HCT116 (cell line): ENCODE data around the gene MYBPC1. TPM values are rescaled to one million over a fixed set of nuclear protein-coding genes. Genes with fewer than 3 reads are reported as not detected.

Source experiments
- ATAC-seq: fragments of 200-7000 bp; cut with Tn5 transposase; 2 replicates; pipeline ENCODE4 v1.9.1; 2020; ENCODE audit warnings: mild to moderate bottlenecking, moderate library complexity
- BruUV-seq: library from RNA; stranded (reverse); fragments of 400-500 nt; replicated peaks from 2 replicates; lab custom pipeline; 2021; lab: Mats Ljungman, UMichigan
- CTCF ChIA-PET: fragments of 300-600 bp; sonication (Branson Sonifier 250); formaldehyde crosslinking; loops from one replicate; lab custom pipeline; 2021; ENCODE audit warnings: antibody characterized with exemption; lab: Charles Lee
- POLR2A ChIA-PET: fragments of 300-600, 350-600 bp; sonication (Branson Sonifier 250); formaldehyde crosslinking; loops from one replicate; lab custom pipeline; 2021; ENCODE audit warnings: antibody characterized with exemption; lab: Charles Lee
- RAD21 ChIA-PET, 2 experiments: fragments of 300-600 bp; sonication (Branson Sonifier 250); formaldehyde crosslinking; loops; one replicate each; lab custom pipeline; 2023; ENCODE audit warnings: low total read pairs in 2 of 2; ENCODE audit not compliant: uncharacterized antibody in 2 of 2, unreplicated experiment in 2 of 2, low non-redundant PET in 1 of 2; lab: Charles Lee
- DNase-seq: peaks from one replicate; pipeline ENCODE4 v3.0.0-alpha.2; 2010; ENCODE audit warnings: low read depth, low spot score
- H2AFZ ChIP-seq: fragments of 200-600 bp; shearing (Covaris generic), sonication (generic); 2 replicates; pipeline ENCODE4 v1.6.1; 2017; ENCODE audit warnings: low read depth, mixed run types, mixed read lengths, antibody characterized with exemption, low read length; ENCODE audit not compliant: poor library complexity, severe bottlenecking
- H3K27ac ChIP-seq: 2 replicates; pipeline ENCODE4 v1.5.1; 2012; ENCODE audit warnings: low read depth, low read length
- H3K27me3 ChIP-seq: fragments of 200-600 bp; sonication (generic); 2 replicates; pipeline ENCODE4 v1.6.1; 2016; ENCODE audit warnings: mixed run types, low read length, mixed read lengths; ENCODE audit not compliant: insufficient read depth
- H3K36me3 ChIP-seq, 2 experiments: fragments of 200-500 bp in 1 of 2; fragments of 200-600 bp in 1 of 2; sonication (Bioruptor generic) in 1 of 2; sonication (generic) in 1 of 2; 2 replicates each; pipeline versions ENCODE4 v1.5.1 to v1.6.1; 2014 to 2016; ENCODE audit warnings: low read length in 2 of 2, inconsistent platforms in 1 of 2, mixed read lengths in 1 of 2, mixed run types in 1 of 2; ENCODE audit not compliant: insufficient read depth in 2 of 2, control insufficient read depth in 1 of 2
- H3K4me1 ChIP-seq, 2 experiments: fragments of 200-600 bp in 1 of 2; sonication (generic) in 1 of 2; 2 replicates each; pipeline versions ENCODE4 v1.5.1 to v1.6.1; 2012 to 2017; ENCODE audit warnings: low read length in 2 of 2, inconsistent platforms in 1 of 2, mild to moderate bottlenecking in 1 of 2, mixed read lengths in 1 of 2, mixed run types in 1 of 2, moderate library complexity in 1 of 2; ENCODE audit not compliant: insufficient read depth in 2 of 2, control insufficient read depth in 1 of 2
- H3K4me2 ChIP-seq: fragments of 200-600 bp; sonication (generic); 2 replicates; pipeline ENCODE4 v1.6.1; 2017; ENCODE audit warnings: mixed run types, low read length, mixed read lengths
- H3K4me3 ChIP-seq, 2 experiments: fragments of 200-600 bp in 1 of 2; sonication (generic) in 1 of 2; replicated peaks in 1 of 2; 2 replicates each; pipeline ENCODE4 v1.5.1; 2011 to 2016; ENCODE audit warnings: low read length in 2 of 2, control low read depth in 1 of 2, low read depth in 1 of 2, mild to moderate bottlenecking in 1 of 2, mixed read lengths in 1 of 2, mixed run types in 1 of 2
- H3K79me2 ChIP-seq: fragments of 200-600 bp; sonication (generic); 2 replicates; pipeline ENCODE4 v1.6.1; 2017; ENCODE audit warnings: mild to moderate bottlenecking, mixed run types, low read length, moderate library complexity, mixed read lengths; ENCODE audit not compliant: insufficient read depth
- H3K9ac ChIP-seq: fragments of 200-600 bp; sonication (generic); 2 replicates; pipeline ENCODE4 v1.6.1; 2016; ENCODE audit warnings: low read length, mixed read lengths
- H3K9me2 ChIP-seq: fragments of 200-600 bp; sonication (generic), shearing (Covaris generic); 2 replicates; pipeline ENCODE4 v1.6.1; 2017; ENCODE audit warnings: mixed run types, mild to moderate bottlenecking, moderate library complexity; ENCODE audit not compliant: insufficient read depth
- H3K9me3 ChIP-seq, 2 experiments: fragments of 200-500 bp in 1 of 2; fragments of 200-600 bp in 1 of 2; sonication (Bioruptor generic) in 1 of 2; sonication (generic) in 1 of 2; 2 replicates each; pipeline ENCODE4 v1.6.1; 2014 to 2017; ENCODE audit warnings: low read length in 2 of 2, mixed read lengths in 2 of 2, inconsistent platforms in 1 of 2, low read depth in 1 of 2, mild to moderate bottlenecking in 1 of 2, mixed run types in 1 of 2, moderate library complexity in 1 of 2; ENCODE audit not compliant: control insufficient read depth in 1 of 2, insufficient read depth in 1 of 2
- H4K20me1 ChIP-seq: fragments of 200-600 bp; sonication (generic), shearing (Covaris generic); 2 replicates; pipeline ENCODE4 v1.6.1; 2017; ENCODE audit warnings: mixed run types, mild to moderate bottlenecking, moderate library complexity; ENCODE audit not compliant: insufficient read depth
- ATF3 ChIP-seq: IDR thresholded peaks from 2 replicates; pipeline ENCODE4 v1.6.1; 2012
- CTCF ChIP-seq, 3 experiments: fragments of 200-600 bp in 1 of 3; sonication (generic) in 1 of 3; IDR thresholded peaks in 2 of 3; conservative IDR thresholded peaks in 1 of 3; 2 replicates each; pipeline ENCODE4 v1.5.1; 2012 to 2017; ENCODE audit warnings: low read depth in 2 of 3, low read length in 2 of 3, antibody characterized with exemption in 1 of 3, borderline replicate concordance in 1 of 3, control low read depth in 1 of 3, mild to moderate bottlenecking in 1 of 3, mixed read lengths in 1 of 3, mixed run types in 1 of 3, moderate library complexity in 1 of 3; ENCODE audit not compliant: insufficient read depth in 1 of 3
- EZH2phosphoT487 ChIP-seq: fragments of 200-600 bp; IDR thresholded peaks from 2 replicates; pipeline ENCODE4 v1.6.1; 2018; ENCODE audit warnings: antibody characterized with exemption, borderline replicate concordance
- FOSL1 ChIP-seq: IDR thresholded peaks from 2 replicates; pipeline ENCODE4 v1.6.1; 2012; ENCODE audit warnings: low read depth
- POLR2A ChIP-seq: IDR thresholded peaks from 2 replicates; pipeline ENCODE4 v1.7.0; 2011; ENCODE audit warnings: borderline replicate concordance; ENCODE audit not compliant: insufficient read depth, insufficient read length; ENCODE audit errors: extremely low read depth
- REST ChIP-seq: IDR thresholded peaks from 2 replicates; pipeline ENCODE4 v1.6.1; 2012; ENCODE audit warnings: low read depth
- SIN3A ChIP-seq: IDR thresholded peaks from 2 replicates; pipeline ENCODE4 v1.6.1; 2012; ENCODE audit warnings: low read depth
- TCF7L2 ChIP-seq: IDR thresholded peaks from 2 replicates; pipeline ENCODE4 v1.7.0; 2011; ENCODE audit warnings: borderline replicate concordance, inconsistent platforms; ENCODE audit not compliant: insufficient read depth, insufficient read length; ENCODE audit errors: extremely low read depth
- YY1 ChIP-seq: IDR thresholded peaks from 2 replicates; pipeline ENCODE4 v1.6.1; 2011; ENCODE audit warnings: low read length, low read depth, moderate library complexity, mild to moderate bottlenecking; ENCODE audit not compliant: insufficient replicate concordance; ENCODE audit errors: extremely low read depth
- ZBTB33 ChIP-seq: IDR thresholded peaks from 2 replicates; pipeline ENCODE4 v1.6.1; 2011; ENCODE audit warnings: mild to moderate bottlenecking, low read length, moderate library complexity; ENCODE audit not compliant: insufficient replicate concordance; ENCODE audit errors: extremely low read depth
- ZFX ChIP-seq: fragments of 450-650 bp; IDR thresholded peaks from 2 replicates; pipeline ENCODE4 v1.6.1; 2017
- ZNF274 ChIP-seq: fragments of 200-500 bp; sonication (Bioruptor generic); IDR thresholded peaks from 2 replicates; pipeline ENCODE4 v1.6.1; 2014; ENCODE audit warnings: mild to moderate bottlenecking, low read depth, low read length, inconsistent platforms
- intact Hi-C: fragments of 100-400 bp; cut with micrococcal nuclease; formaldehyde crosslinking; loops from 2 replicates; pipeline ENCODE4 v1.10.0; 2022
- total RNA-seq: library from RNA; stranded (reverse); gene quantifications from one replicate; pipeline ENCODE4 v1.2.1, GENCODE V29; 2021; ENCODE audit not compliant: unreplicated experiment

The MYBPC1 gene
- total RNA-seq, 1 experiment from 2014 or later: not detected

- H3K27ac ChIP-seq: no peak overlapping the region
- DNase-seq (no peak), ATAC-seq (no peak)
- H3K79me2 ChIP-seq: no peaks in the 10 kb centered on the region
- TF ChIP-seq YY1 (no peak), FOSL1 (no peak), CTCF (IDR thresholded peaks at IDR 0.05 in 2 of 3, conservative IDR thresholded peaks at IDR 0.05 in 1 of 3; ENCODE audit: borderline replicate concordance in 1 of 3, insufficient read depth in 1 of 3, low read depth in 2 of 3, low read length in 2 of 3) (no peak), TCF7L2 (no peak), ZBTB33 (no peak), ZFX (no peak), SIN3A (no peak), POLR2A (no peak), ATF3 (no peak), ZNF274 (no peak), EZH2phosphoT487 (no peak), REST (no peak)
- no peaks in the 10 kb centered on the region for H3K36me3 ChIP-seq
- H2AFZ ChIP-seq: no peak overlapping the region
- no peaks in the 10 kb centered on the region for H4K20me1 ChIP-seq
- no peaks in the 10 kb centered on the region for H3K9me3 ChIP-seq
- no peaks in the 10 kb centered on the region for H3K9me2 ChIP-seq
- H3K4me3 ChIP-seq: no peak overlapping the region
- H3K4me1 ChIP-seq: no peaks in the 10 kb centered on the region
- H3K4me2 ChIP-seq: no peak overlapping the region
- CTCF ChIA-PET: no interaction called here
- RAD21 ChIA-PET: no interaction called here
- intact Hi-C loops: no loop called here
- BruUV-seq: no TSS peak
- no peaks in the 10 kb centered on the region for H3K27me3 ChIP-seq
- H3K9ac ChIP-seq: no peak overlapping the region
- POLR2A ChIA-PET: no interaction called here
These were observed 68.5 kb downstream of the MYBPC1 start for GRCh38 chr12:101663298-101663697.
